ENCODE measurements around the gene RIPOR3. TPM values are rescaled to one million over a fixed set of nuclear protein-coding genes. Genes with fewer than 3 reads are reported as not detected.
"Not testable (repeated sequence)": the region's sequence is repeated elsewhere in the genome, so short reads cannot be mapped to it uniquely, and the experiment has no call there.

RIPOR3 gene
- total RNA-seq, 1 experiment from 2014 or later, result 1.1 TPM

DNA sequence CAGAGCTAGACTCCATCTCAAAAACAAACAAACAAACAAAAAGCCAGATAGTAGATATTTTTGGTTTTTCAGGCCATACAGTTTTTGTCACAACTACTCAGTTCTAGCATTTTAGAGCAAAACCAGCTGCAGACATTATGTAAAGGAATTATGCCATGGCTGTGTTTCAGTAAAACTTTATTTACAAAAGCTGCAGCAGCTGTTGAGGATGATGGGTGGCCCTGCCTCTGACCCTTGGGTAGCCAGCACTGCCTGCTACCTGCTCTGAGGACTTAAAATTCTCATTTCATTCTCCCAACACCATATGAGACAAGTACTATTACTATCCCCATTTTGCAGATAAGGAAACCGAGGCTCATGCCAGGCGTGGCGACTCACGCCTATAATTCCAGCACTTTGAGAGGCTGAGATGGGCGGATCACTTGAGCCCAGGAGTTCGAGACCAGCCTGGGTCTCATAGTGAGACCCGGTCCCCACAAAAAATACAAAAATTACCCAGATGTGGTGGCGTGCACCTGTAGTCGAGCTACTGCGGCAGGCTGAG lies 56.3 kb downstream of the RIPOR3 start:
- Histone ChIP-seq H3K4me3 (ENCODE audit: insufficient read depth, low read depth, low read length) (no peak overlapping the region), H3K27me3 (ENCODE audit: control insufficient read depth, insufficient read depth, low read length) (no peaks in the 10 kb centered on the region), H3K36me3 (replicated peaks; ENCODE audit: control insufficient read depth, insufficient read depth, low read length) (no peaks in the 10 kb centered on the region)
- no peak for DNase-seq

DNA sequence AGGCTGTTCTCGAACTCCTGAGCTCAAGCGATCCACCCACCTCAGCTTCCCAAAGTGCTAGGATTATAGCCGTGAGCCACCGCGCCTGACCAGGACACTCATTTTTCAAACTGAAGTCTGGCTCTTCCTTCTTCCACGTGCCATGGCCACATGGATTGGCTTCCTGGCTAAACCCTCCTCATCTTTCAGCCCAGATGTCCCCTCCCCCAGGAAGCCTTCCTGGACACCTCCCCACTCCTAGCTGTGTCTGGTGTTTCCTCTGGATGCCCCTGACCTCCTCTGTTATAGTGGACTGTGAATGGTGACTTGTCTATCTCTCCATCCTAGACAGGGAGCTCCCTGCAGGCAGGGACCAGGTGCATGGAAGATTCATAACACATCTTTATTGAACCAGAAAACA lies 57.2 kb downstream of the RIPOR3 start:
- Histone ChIP-seq H3K27me3 (ENCODE audit: control insufficient read depth, insufficient read depth, low read length) (no peaks in the 10 kb centered on the region), H3K4me3 (ENCODE audit: insufficient read depth, low read depth, low read length) (no peak overlapping the region)
- DNase-seq, result no peak

GRCh38 chr20:50633361-50633760 lies 58.0 kb downstream of the RIPOR3 start:
- Histone ChIP-seq H3K27me3 (ENCODE audit: control insufficient read depth, insufficient read depth, low read length) (no peaks in the 10 kb centered on the region), H3K4me3 (ENCODE audit: insufficient read depth, low read depth, low read length) (no peak overlapping the region), H3K36me3 (replicated peaks; ENCODE audit: control insufficient read depth, insufficient read depth, low read length) (no peaks in the 10 kb centered on the region)
- no peak for DNase-seq

More for the DNA sequence above, 57.2 kb downstream of the RIPOR3 start:
- no peaks in the 10 kb centered on the region for H3K36me3 ChIP-seq (replicated peaks; ENCODE audit: control insufficient read depth, insufficient read depth, low read length)

DNA sequence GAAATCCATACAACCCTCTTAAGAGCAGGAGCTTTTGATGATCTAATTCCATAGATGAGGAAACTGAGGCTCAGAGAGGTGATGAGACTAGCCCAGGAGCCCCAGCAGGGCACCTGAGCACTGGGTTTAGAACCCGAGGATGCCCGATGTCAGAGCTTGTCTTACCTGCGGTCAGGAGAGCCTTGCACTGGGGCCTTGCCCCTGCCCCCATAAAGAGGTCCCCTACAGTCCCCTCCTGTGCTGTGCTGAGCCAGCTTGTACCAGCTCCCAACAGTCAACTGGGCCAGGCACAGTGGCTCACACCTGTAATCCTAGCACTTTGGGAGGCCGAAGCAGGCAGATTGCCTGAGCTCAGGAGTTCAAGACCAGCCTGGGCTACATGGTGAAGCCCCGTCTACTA lies 58.6 kb downstream of the RIPOR3 start:
- no peak for DNase-seq
- Histone ChIP-seq H3K27me3 (ENCODE audit: control insufficient read depth, insufficient read depth, low read length) (no peaks in the 10 kb centered on the region), H3K36me3 (replicated peaks; ENCODE audit: control insufficient read depth, insufficient read depth, low read length) (no peaks in the 10 kb centered on the region), H3K4me3 (ENCODE audit: insufficient read depth, low read depth, low read length) (no peak overlapping the region)

GRCh38 chr20:50632236-50632635 lies 59.1 kb downstream of the RIPOR3 start:
- no peak overlapping the region for H3K4me3 ChIP-seq (ENCODE audit: insufficient read depth, low read depth, low read length)
- no peaks in the 10 kb centered on the region for H3K27me3 ChIP-seq (ENCODE audit: control insufficient read depth, insufficient read depth, low read length)
- no peak for DNase-seq
- H3K36me3 ChIP-seq (replicated peaks; ENCODE audit: control insufficient read depth, insufficient read depth, low read length), result no peaks in the 10 kb centered on the region

DNA sequence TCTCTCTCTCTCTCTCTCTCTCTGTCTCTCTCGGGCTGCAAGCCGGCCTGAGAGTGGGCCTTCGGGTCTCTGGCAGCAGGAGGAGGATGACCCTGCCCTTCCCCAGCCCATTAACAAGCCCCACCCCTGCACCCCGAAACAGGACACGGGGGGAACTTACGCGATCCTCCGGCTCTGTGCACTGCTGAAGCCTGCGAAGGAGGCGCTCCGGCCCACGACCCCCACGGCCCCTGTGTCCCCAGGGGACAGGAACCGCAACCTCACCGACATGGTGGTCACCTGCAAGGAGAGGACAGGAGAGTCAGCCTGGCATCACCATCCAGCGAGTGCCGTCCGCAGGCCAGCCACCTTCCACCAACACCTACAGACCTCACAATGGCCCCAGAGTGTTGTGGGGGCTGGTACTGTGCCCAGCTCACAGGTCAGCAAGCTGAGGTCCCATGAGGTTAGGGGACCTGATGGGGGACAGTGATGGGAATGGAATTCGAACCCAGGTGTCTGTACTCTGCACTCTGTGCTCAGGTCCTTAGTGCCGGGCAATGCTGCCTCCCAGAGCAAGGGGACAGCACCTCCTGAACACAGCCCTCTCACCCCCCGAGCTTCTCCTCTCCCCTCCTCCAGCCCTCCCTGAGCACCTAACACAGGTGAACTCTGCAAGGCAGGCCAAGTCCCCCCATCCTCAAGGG lies 60.6 kb downstream of the RIPOR3 start:
- Histone ChIP-seq H3K27me3 (ENCODE audit: control insufficient read depth, insufficient read depth, low read length) (no peaks in the 10 kb centered on the region), H3K4me3 (ENCODE audit: insufficient read depth, low read depth, low read length) (no peak overlapping the region), H3K36me3 (replicated peaks; ENCODE audit: control insufficient read depth, insufficient read depth, low read length) (no peaks in the 10 kb centered on the region)
- DNase-seq, result peak; percentile 55

GRCh38 chr20:50629670-50630045 lies 61.7 kb downstream of the RIPOR3 start:
- no peak for DNase-seq
- Histone ChIP-seq H3K4me3 (ENCODE audit: insufficient read depth, low read depth, low read length) (no peak overlapping the region), H3K27me3 (ENCODE audit: control insufficient read depth, insufficient read depth, low read length) (no peaks in the 10 kb centered on the region), H3K36me3 (replicated peaks; ENCODE audit: control insufficient read depth, insufficient read depth, low read length) (no peaks in the 10 kb centered on the region)

- DNase-seq, result peak; percentile 64
- Histone ChIP-seq H3K4me3 (ENCODE audit: insufficient read depth, low read depth, low read length) (no peak overlapping the region), H3K36me3 (replicated peaks; ENCODE audit: control insufficient read depth, insufficient read depth, low read length) (no peaks in the 10 kb centered on the region), H3K27me3 (ENCODE audit: control insufficient read depth, insufficient read depth, low read length) (no peaks in the 10 kb centered on the region)
These were observed 62.3 kb downstream of the RIPOR3 start for GRCh38 chr20:50628853-50629669.

DNA sequence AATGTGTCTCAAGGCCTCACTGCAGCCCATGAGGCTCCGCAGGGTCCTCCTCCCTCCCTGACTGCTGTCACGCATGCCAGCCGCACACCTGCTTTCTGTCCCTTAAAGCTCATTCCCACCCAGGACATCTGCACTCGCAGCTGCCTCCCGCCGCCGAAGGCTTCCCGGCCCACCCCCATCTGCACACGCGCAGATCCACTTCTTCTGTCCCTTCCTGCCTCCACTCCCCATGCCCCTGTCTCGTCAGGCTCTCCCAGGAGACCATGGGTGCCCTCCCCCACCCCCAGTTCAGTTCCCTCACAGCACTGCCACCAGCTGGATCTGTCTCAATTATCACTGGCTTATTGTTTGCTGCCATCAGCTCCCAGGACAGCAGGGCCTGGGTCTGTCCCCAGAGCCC lies 63.0 kb downstream of the RIPOR3 start:
- Histone ChIP-seq H3K36me3 (replicated peaks; ENCODE audit: control insufficient read depth, insufficient read depth, low read length) (no peaks in the 10 kb centered on the region), H3K27me3 (ENCODE audit: control insufficient read depth, insufficient read depth, low read length) (no peaks in the 10 kb centered on the region), H3K4me3 (ENCODE audit: insufficient read depth, low read depth, low read length) (no peak overlapping the region)
- peak; percentile 57 for DNase-seq

- Histone ChIP-seq H3K27me3 (ENCODE audit: control insufficient read depth, insufficient read depth, low read length) (no peaks in the 10 kb centered on the region), H3K4me3 (ENCODE audit: insufficient read depth, low read depth, low read length) (no peak overlapping the region), H3K36me3 (replicated peaks; ENCODE audit: control insufficient read depth, insufficient read depth, low read length) (no peaks in the 10 kb centered on the region)
- peak; percentile 32 for DNase-seq
These were observed 63.6 kb downstream of the RIPOR3 start for GRCh38 chr20:50627747-50628146.

GRCh38 chr20:50625986-50626677 lies 65.2 kb downstream of the RIPOR3 start:
- no peaks in the 10 kb centered on the region for H3K27me3 ChIP-seq (ENCODE audit: control insufficient read depth, insufficient read depth, low read length)
- DNase-seq, result peak; percentile 96
- no peak overlapping the region for H3K4me3 ChIP-seq (ENCODE audit: insufficient read depth, low read depth, low read length)
- no peaks in the 10 kb centered on the region for H3K36me3 ChIP-seq (replicated peaks; ENCODE audit: control insufficient read depth, insufficient read depth, low read length)

DNA sequence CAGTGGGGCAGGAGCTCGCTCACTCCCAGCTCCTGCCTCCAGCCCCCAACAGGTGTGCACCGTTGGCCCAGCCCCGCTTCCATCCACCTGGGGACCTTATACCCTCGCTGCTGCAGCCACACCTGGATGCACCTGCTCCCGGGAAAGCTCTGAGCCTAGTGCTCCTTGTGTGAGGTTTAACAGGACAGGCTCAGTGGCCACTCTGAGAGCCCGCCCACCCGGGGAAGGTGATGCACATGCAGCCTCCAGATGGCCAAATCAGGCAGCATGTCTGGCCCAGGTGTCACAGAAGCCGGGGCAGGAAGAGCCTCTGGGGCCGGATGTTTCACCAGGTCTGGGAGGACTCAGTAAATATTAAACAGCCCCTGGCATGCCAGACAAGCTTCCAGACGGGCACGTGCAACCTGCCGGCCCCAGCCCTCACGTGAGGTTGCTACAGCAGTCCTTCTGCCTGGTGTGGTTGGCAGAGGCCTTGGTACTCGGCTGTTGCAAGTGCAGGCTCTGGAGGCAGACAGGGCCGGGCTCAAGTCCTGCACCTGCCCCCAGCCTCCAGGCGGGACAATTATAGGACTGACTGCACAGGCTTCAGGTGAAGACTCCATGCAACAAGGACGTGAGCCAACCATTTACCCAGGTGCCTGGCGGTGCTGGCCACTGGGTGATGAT lies 66.9 kb downstream of the RIPOR3 start:
- H3K4me3 ChIP-seq (ENCODE audit: insufficient read depth, low read depth, low read length), result no peak overlapping the region
- no peaks in the 10 kb centered on the region for H3K27me3 ChIP-seq (ENCODE audit: control insufficient read depth, insufficient read depth, low read length)
- peak; percentile 46 for DNase-seq
- H3K36me3 ChIP-seq (replicated peaks; ENCODE audit: control insufficient read depth, insufficient read depth, low read length), result no peaks in the 10 kb centered on the region

- no peak for DNase-seq
- Histone ChIP-seq H3K27me3 (ENCODE audit: control insufficient read depth, insufficient read depth, low read length) (no peaks in the 10 kb centered on the region), H3K4me3 (ENCODE audit: insufficient read depth, low read depth, low read length) (no peak overlapping the region), H3K36me3 (replicated peaks; ENCODE audit: control insufficient read depth, insufficient read depth, low read length) (no peaks in the 10 kb centered on the region)
These were observed 70.2 kb downstream of the RIPOR3 start for GRCh38 chr20:50621068-50621665.

DNA sequence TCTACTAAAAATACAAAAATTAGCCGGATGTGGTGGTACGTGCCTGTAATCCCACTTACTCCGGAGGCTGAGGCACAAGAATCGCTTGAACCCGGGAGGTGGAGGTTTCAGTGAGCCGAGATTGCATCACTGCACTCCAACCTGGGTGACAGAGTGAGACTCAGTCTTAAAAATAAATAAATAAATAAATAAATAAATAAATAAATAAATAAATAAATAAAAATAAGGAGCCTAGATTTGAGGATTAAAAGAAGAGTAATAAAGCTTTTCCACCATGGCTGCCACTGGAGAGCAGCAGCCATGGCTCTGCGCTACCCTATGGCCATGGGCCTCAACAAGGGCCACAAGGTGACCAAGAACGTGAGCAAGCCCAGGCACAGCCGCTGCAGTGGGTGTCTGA lies 70.9 kb downstream of the RIPOR3 start:
- H3K36me3 ChIP-seq (replicated peaks; ENCODE audit: control insufficient read depth, insufficient read depth, low read length); H3K4me3 ChIP-seq (ENCODE audit: insufficient read depth, low read depth, low read length); H3K27me3 ChIP-seq (ENCODE audit: control insufficient read depth, insufficient read depth, low read length); DNase-seq: not testable (repeated sequence)

Data from H7 (cell line).